G401 (cell line): ENCODE results near the gene CXCR2. TPM values are rescaled to one million over a fixed set of nuclear protein-coding genes. Genes with fewer than 3 reads are reported as not detected.
"Not testable (repeated sequence)": the region's sequence is repeated elsewhere in the genome, so short reads cannot be mapped to it uniquely, and the experiment has no call there.

Source experiments
- DNase-seq: peaks from one replicate; pipeline ENCODE4 v3.0.0-alpha.2; 2015; ENCODE audit warnings: low spot score
- in situ Hi-C: cut with HindIII; loops from 2 replicates; pipeline ENCODE4 v1.10.0; 2016; ENCODE audit warnings: low sequenced_read_pairs, mixed read lengths
- total RNA-seq: library from RNA; depleted of rRNA; stranded (reverse); fragments of >200 nt; shearing (Covaris generic); gene quantifications from 2 replicates; pipeline ENCODE4 v1.2.3, GENCODE V29; 2014; rRNA removed

The CXCR2 gene
- total RNA-seq, 1 experiment from 2014 or later, result not detected

DNA sequence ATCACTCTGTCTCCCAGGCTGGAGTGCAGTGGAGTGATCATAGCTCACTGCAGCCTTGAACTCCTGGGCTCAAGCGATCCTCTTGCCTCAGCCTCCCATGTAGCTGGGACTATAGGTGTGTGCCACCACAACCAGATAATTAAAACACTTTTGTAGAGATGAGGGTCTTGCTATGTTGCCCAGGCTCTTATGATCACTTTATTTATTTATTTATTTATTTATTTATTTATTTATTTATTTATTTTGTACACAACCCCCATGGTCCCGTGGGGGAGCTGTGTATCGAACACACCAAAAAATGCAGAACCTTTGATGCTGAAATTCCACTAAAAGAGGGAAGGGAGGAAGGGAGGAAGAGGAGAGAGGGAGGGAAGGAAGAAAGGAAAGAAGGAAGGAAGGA lies 45.9 kb downstream of the CXCR2 start:
- DNase-seq, in situ Hi-C loops: not testable (repeated sequence)

DNA sequence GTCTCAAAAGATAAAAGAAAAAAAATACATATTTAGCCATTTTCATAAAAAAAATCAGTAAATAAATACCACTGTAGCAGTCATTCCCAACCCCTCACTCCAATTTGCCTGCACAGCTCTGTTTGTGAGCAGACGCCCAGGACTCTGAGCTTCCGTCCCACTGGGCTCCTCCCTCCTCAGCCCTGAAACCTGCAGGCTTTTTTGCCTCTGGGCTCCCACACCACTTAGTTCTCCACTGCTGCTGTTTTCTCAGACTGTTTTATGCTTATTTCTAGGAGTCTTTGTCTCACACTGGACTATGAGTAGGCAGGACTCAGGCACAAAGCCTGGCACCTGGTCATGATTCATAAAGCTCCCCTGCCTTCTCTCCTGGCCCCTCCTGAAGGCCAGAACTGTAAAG lies 47.0 kb downstream of the CXCR2 start:
- no peak for DNase-seq
- in situ Hi-C loops, result no loop called here

DNA sequence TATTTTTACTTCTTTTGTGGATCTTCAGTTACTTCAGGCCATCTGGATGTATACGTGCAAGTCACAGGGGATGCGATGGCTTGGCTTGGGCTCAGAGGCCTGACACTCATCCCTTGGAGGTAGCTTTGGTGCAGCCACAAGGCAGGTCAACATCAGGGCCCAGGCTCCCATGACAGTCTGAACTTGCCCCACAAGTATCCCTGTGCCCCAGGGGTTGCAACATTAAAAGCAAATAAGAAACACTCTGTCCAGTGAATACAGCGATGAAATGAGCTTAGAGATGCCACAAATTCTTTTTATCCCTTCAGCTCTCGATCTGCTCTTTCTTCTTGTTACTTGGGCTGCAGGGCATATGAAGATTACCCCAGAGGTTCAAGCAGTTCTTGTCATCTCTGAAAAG lies 54.0 kb downstream of the CXCR2 start:
- no peak for DNase-seq
- in situ Hi-C loops, result no loop called here

DNA sequence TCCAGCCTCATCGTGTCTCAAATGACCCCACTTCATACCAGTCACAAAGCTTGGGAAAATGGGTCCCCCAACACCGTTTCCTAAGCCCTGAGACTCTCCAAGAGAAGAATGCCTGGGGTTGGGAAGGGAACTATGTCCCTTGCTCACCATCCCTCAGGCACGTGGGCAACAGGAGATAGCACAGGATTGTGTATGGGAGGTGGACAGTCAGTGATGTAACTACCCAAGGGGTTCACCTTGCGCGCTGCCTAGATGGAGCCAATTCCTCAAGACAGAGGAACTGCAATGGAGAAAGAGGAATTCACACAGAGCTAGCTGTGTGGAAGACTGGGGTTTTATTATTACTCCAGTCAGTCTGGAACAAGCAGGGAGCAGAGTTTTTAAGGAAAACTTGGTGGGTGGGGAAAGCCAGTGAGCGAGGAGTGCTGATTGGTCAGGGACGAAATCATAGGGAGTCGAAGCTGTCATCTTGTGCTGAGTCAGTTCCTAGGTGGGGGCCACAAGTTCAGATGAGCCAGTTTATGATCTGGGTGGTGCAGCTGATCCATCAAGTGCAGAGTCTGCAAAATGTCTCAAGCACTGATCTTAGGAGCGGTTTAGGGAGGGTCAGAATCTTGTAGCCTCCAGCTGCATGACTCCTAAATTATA lies 54.8 kb downstream of the CXCR2 start:
- DNase-seq, result no peak
- in situ Hi-C loops, result no loop called here

DNA sequence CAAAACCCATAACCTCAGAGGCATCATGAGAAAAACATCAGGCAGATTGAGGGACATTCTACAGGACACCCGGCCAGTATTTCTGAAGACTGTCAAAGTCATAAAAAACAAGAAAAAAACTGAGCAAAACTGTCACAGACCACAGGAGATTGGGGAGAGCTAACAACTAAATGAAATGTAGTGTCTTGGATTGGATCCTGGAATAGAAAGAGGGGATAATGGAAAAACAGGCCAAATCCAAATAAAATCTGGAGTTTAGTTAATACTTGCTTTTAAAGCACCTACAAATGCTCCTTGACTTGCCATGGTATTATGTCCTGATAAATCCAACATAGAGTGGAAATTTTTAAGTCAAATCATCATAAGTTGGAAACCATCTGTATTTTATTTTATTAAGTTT lies 58.5 kb downstream of the CXCR2 start:
- in situ Hi-C loops, result no loop called here

DNA sequence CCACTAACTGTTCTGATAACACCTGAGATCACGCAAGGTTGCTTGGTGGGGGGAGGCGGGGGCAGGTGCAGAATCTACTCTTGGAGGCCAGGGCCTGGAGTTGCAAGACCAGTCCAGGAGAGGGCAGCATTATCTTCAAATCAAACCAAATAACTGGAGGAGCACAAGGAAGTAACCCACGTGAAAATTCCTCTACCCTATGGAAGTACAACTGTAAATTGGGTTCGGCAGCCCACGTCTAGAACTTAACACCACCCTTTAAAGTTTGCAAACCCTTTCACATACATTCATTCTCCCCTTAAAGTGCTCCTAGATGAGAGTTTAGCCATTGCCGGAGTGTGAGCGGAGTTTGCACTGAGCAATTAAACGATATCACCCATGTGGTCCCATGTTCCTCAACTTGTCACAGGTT lies 60.5 kb downstream of the CXCR2 start:
- in situ Hi-C loops, result no loop called here
- peak; percentile 63 for DNase-seq

More for the DNA sequence above, 58.5 kb downstream of the CXCR2 start:
- no peak for DNase-seq

Other genes starting within 250 kb of the CXCR2 start
- gene TNS1, start 123.0 kb upstream of the CXCR2 start, total RNA-seq, result 0.37 TPM in 1 of 2 replicates, not detected in the other
- gene RUFY4, start 56.8 kb upstream of the CXCR2 start, total RNA-seq, result not detected in 2 replicates
- gene CXCR1, start 40.9 kb downstream of the CXCR2 start, total RNA-seq, result not detected in 2 replicates
- 263 and 286 TPM in 2 replicates for gene ARPC2, start 91.2 kb downstream of the CXCR2 start, total RNA-seq
- gene GPBAR1, start 135.0 kb downstream of the CXCR2 start, total RNA-seq, result not detected in 2 replicates
- gene AAMP, start 144.1 kb downstream of the CXCR2 start, total RNA-seq, result 128 and 217 TPM in 2 replicates
- 37.5 and 44.6 TPM in 2 replicates for gene PNKD, start 144.5 kb downstream of the CXCR2 start, total RNA-seq
- gene TMBIM1, start 166.5 kb downstream of the CXCR2 start, total RNA-seq, result 83.7 and 100 TPM in 2 replicates
- 0.25 and 2.7 TPM in 2 replicates for gene CATIP, start 230.8 kb downstream of the CXCR2 start, total RNA-seq